Endodermal cell (in vitro differentiated cells): ENCODE measurements around the gene TEX50. TPM values are rescaled to one million over a fixed set of nuclear protein-coding genes. Genes with fewer than 3 reads are reported as not detected.

Source experiments
- total RNA-seq, 2 donors: library from RNA; stranded (reverse); fragmentation: NEBNext Ultra II Directional in 1 of 2; extraction: Animal tissue kit (Norgen Biotek cat#: 25700) in 1 of 2; gene quantifications; 2 replicates in 1 of 2; 3 replicates in 1 of 2; pipeline ENCODE4 v1.2.1, GENCODE V29; 2021

The TEX50 gene
- total RNA-seq, 2 donors from 2014 or later, result not detected

Other genes with a start within 250 kb of the TEX50 start
- gene PRDX6, start 158.0 kb upstream of the TEX50 start, total RNA-seq, result 100 to 1,000 TPM; 483 to 623 TPM
- gene SLC9C2, start 32.3 kb upstream of the TEX50 start, total RNA-seq, result not detected
- gene ANKRD45, start 34.5 kb downstream of the TEX50 start, total RNA-seq, result 1 to 10 TPM; 1.5 to 1.9 TPM
- 10 to 100 TPM; 15.6 to 17.3 TPM for gene KLHL20, start 79.6 kb downstream of the TEX50 start, total RNA-seq
- gene DARS2, start 189.3 kb downstream of the TEX50 start, total RNA-seq, result 10 to 100 TPM; 37.9 to 43.0 TPM
- gene CENPL, start 189.5 kb downstream of the TEX50 start, total RNA-seq, result 10 to 100 TPM; 15.8 to 18.9 TPM
- 100 to 1,000 TPM; 456 to 587 TPM for gene GAS5, start 232.7 kb downstream of the TEX50 start, total RNA-seq
- 10 to 100 TPM; 17.4 to 24.2 TPM for gene ZBTB37, start 233.0 kb downstream of the TEX50 start, total RNA-seq